MM.1S (cell line): Measurements from ENCODE around the gene CTU2.

Experiments used
- DNase-seq: peaks from one replicate; pipeline ENCODE4 v3.0.0-alpha.2; 2015
- H2AFZ ChIP-seq: fragments of 300-600 bp; sonication (generic); 2 replicates; pipeline ENCODE4 v1.6.0; 2016; ENCODE audit warnings: antibody characterized with exemption, low read length
- H3F3A ChIP-seq: fragments of 300-600 bp; sonication (generic); 2 replicates; pipeline ENCODE4 v1.6.1; 2016; ENCODE audit warnings: mild to moderate bottlenecking, antibody characterized with exemption, low read length, moderate library complexity, mixed read lengths; ENCODE audit not compliant: insufficient read depth
- H3K27ac ChIP-seq: fragments of 300-600 bp; sonication (generic); 2 replicates; pipeline ENCODE4 v1.5.1; 2016; ENCODE audit warnings: mild to moderate bottlenecking, low read length
- H3K27me3 ChIP-seq: fragments of 300-600 bp; sonication (generic); replicated peaks from 2 replicates; pipeline ENCODE4 v1.6.0; 2016; ENCODE audit warnings: low read length; ENCODE audit not compliant: insufficient read depth
- H3K36me3 ChIP-seq: fragments of 300-600 bp; sonication (generic); replicated peaks from 2 replicates; pipeline ENCODE4 v1.6.1; 2016; ENCODE audit warnings: mild to moderate bottlenecking, low read length, mixed read lengths; ENCODE audit not compliant: insufficient read depth
- H3K4me1 ChIP-seq: fragments of 300-600 bp; sonication (generic); 2 replicates; pipeline ENCODE4 v1.6.1; 2016; ENCODE audit warnings: low read length, mixed read lengths
- H3K4me2 ChIP-seq: fragments of 300-600 bp; sonication (generic); 2 replicates; pipeline ENCODE4 v1.6.0; 2016; ENCODE audit warnings: low read depth, low read length
- H3K4me3 ChIP-seq: fragments of 300-600 bp; sonication (generic); 2 replicates; pipeline ENCODE4 v1.5.1; 2016; ENCODE audit warnings: low read length, mixed read lengths
- H3K79me2 ChIP-seq: fragments of 300-600 bp; sonication (generic); 2 replicates; pipeline ENCODE4 v1.6.1; 2016; ENCODE audit warnings: mixed run types, low read length, mixed read lengths
- H3K9ac ChIP-seq: fragments of 300-600 bp; sonication (generic); 2 replicates; pipeline ENCODE4 v1.6.1; 2016; ENCODE audit warnings: low read length, mixed read lengths
- H3K9me2 ChIP-seq: fragments of 300-600 bp; sonication (generic); replicated peaks from 2 replicates; pipeline ENCODE4 v1.6.1; 2016; ENCODE audit warnings: mild to moderate bottlenecking, low read length, mixed read lengths; ENCODE audit not compliant: insufficient read depth
- H3K9me3 ChIP-seq: fragments of 300-600 bp; sonication (generic); replicated peaks from 2 replicates; pipeline ENCODE4 v1.6.1; 2016; ENCODE audit warnings: mild to moderate bottlenecking, low read length, mixed read lengths; ENCODE audit not compliant: insufficient read depth
- H4K20me1 ChIP-seq: fragments of 300-600 bp; sonication (generic); 2 replicates; pipeline ENCODE4 v1.6.1; 2016; ENCODE audit warnings: mild to moderate bottlenecking, low read length, moderate library complexity, mixed read lengths; ENCODE audit not compliant: insufficient read depth
- CTCF ChIP-seq: fragments of 300-600 bp; sonication (generic); IDR thresholded peaks from 2 replicates; pipeline ENCODE4 v1.5.1; 2016; ENCODE audit warnings: antibody characterized with exemption, low read length, mixed read lengths
- EZH2 ChIP-seq: fragments of 300-600 bp; sonication (generic); optimal IDR thresholded peaks from 2 replicates; pipeline ENCODE3; 2017; ENCODE audit warnings: low read depth, mild to moderate bottlenecking, antibody characterized with exemption, low read length, mixed read lengths
- EZH2phosphoT487 ChIP-seq: fragments of 300-600 bp; sonication (generic); IDR thresholded peaks from 2 replicates; pipeline ENCODE4 v1.6.1; 2018; ENCODE audit warnings: antibody characterized with exemption, low read length

Gene CTU2

GRCh38 chr16:88732961-88733294 lies 26.6 kb downstream of the CTU2 start:
- Histone ChIP-seq H3K9ac (no peak overlapping the region), H3K4me2 (no peak overlapping the region), H3K79me2 (peaks cover 6% of the 10 kb centered on the region), H3K36me3 (no peaks in the 10 kb centered on the region), H4K20me1 (no peaks in the 10 kb centered on the region), H3K4me3 (no peak overlapping the region), H3K9me3 (no peaks in the 10 kb centered on the region), H2AFZ (no peak overlapping the region), H3K27me3 (no peaks in the 10 kb centered on the region), H3K4me1 (no peaks in the 10 kb centered on the region), H3K9me2 (no peaks in the 10 kb centered on the region), H3F3A (no peaks in the 10 kb centered on the region), H3K27ac (no peak overlapping the region)
- TF ChIP-seq EZH2phosphoT487 (no peak), EZH2 (no peak), CTCF (no peak)
- no peak for DNase-seq

DNA sequence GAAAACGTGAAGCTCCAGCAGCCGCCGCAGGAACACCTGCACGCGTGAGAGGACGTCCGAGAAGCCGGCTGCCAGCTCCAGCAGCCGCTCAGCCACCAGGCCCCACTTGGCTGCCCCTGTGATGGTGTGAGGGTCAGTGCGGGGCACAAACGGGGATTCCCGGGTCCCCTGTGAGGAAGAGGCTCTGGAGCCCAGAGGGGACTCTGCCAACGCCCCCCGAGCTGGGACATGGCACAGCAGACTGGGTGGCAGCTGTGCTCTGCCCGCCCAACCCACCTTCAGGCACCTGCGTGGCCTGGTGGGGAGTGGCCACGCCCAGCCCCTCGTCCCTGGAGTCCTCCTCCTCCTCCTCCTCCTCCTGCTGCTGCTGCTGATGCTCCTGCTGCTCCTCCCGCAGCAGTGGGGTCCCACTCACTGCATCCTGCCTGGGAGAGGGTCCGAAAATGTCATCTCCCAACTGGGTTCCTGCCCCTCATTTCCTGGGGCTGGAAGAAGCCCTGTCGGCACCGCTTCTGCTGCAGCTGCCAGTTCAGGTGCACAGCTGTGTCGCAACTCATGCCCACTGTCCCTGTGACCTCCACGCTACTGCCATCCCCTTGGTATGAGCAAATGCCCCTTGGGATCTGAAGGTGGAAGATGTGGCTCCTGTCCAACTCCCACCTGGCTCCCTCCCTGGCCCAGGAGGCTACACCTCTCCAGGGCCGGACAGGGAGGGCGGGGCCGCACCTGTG lies 27.5 kb downstream of the CTU2 start:
- Histone ChIP-seq H3K27me3 (no peaks in the 10 kb centered on the region), H4K20me1 (no peaks in the 10 kb centered on the region), H3K9me2 (no peaks in the 10 kb centered on the region), H3K27ac (no peak overlapping the region), H3F3A (no peaks in the 10 kb centered on the region), H3K36me3 (no peaks in the 10 kb centered on the region), H3K79me2 (peaks cover 6% of the 10 kb centered on the region), H3K9me3 (no peaks in the 10 kb centered on the region), H3K4me1 (no peaks in the 10 kb centered on the region), H3K4me2 (no peak overlapping the region), H2AFZ (no peak overlapping the region), H3K4me3 (no peak overlapping the region), H3K9ac (no peak overlapping the region)
- DNase-seq = no peak
- no peak for TF ChIP-seq EZH2phosphoT487
- no peak for TF ChIP-seq CTCF
- TF ChIP-seq EZH2 = no peak

- Histone ChIP-seq H4K20me1 (no peaks in the 10 kb centered on the region), H3K36me3 (no peaks in the 10 kb centered on the region), H3K4me3 (no peak overlapping the region), H3F3A (no peaks in the 10 kb centered on the region), H2AFZ (no peak overlapping the region), H3K4me1 (no peaks in the 10 kb centered on the region), H3K9ac (no peak overlapping the region), H3K4me2 (no peak overlapping the region), H3K9me2 (no peaks in the 10 kb centered on the region), H3K79me2 (peaks cover 6% of the 10 kb centered on the region), H3K27me3 (no peaks in the 10 kb centered on the region), H3K9me3 (no peaks in the 10 kb centered on the region), H3K27ac (no peak overlapping the region)
- no peak for TF ChIP-seq EZH2
- no peak for TF ChIP-seq EZH2phosphoT487
- TF ChIP-seq CTCF = no peak
- no peak for DNase-seq
Observed at GRCh38 chr16:88734361-88734728, 28.0 kb downstream of the CTU2 start.
